Measurements from ENCODE around the gene MARS1.
A peak's percentile ranks its signal among the peaks of the same experiment; 100 is the strongest.

The MARS1 gene

GRCh38 chr12:57454566-57455373, 33.1 kb upstream of the MARS1 start, which contains the start of gene INHBE:
Gene INHBE (plus strand): TSS chr12:57455307. CDS start chr12:57455537, 230 bp downstream.
- Histone ChIP-seq H3K4me3 (ENCODE audit: low read depth, low read length) (no peak within 1 kb of the TSS), H3K9me3 (ENCODE audit: control insufficient read depth, insufficient read depth, low read depth, low read length) (no peaks in the 10 kb centered on the region), H3K4me1 (ENCODE audit: control insufficient read depth, insufficient read depth, low read length) (peaks cover 7% of the 10 kb centered on the region; the same call in 1 of the 2 replicates), H3K27ac (ENCODE audit: extremely low read depth, low read depth, low read length) (peak within 1 kb of the TSS; percentile 74; the same call in 1 of the 2 replicates), H3K36me3 (ENCODE audit: control insufficient read depth in 2 of 2, insufficient read depth in 1 of 2, low read length in 2 of 2) (no peaks in the 10 kb centered on the region)
- POLR2A ChIA-PET = interaction anchor here (0.6 to 1.4 kb wide), 8 partner anchors 12 to 225 kb away, joined by 3 to 10 read pairs (median 4); partner anchors contain the start of gene SHMT2
- CTCF ChIA-PET = interaction anchor here (0.6 to 9.7 kb wide), 32 partner anchors 7 to 305 kb away, joined by 3 to 219 read pairs (median 6); partner anchors contain the start of genes INHBC and NXPH4
- no peak for TF ChIP-seq ZNF223 (tag by site-specific recombination; IDR thresholded peaks at IDR 0.05)
- no peak for TF ChIP-seq ZNF837 (tag by site-specific recombination; IDR thresholded peaks at IDR 0.05)
- no peak for TF ChIP-seq ZBTB1 (tag by site-specific recombination; IDR thresholded peaks at IDR 0.05)
- no peak for TF ChIP-seq ZNF239 (tag by site-specific recombination; IDR thresholded peaks at IDR 0.05)
- no peak for TF ChIP-seq SCRT1 (tag by site-specific recombination; IDR thresholded peaks at IDR 0.05; ENCODE audit: borderline replicate concordance)
- no peak for TF ChIP-seq ZNF521 (tag by site-specific recombination; IDR thresholded peaks at IDR 0.05)
- TF ChIP-seq ZNF211 (tag by site-specific recombination; IDR thresholded peaks at IDR 0.05; ENCODE audit: low read depth) = no peak
- TF ChIP-seq ZNF776 (tag by site-specific recombination; IDR thresholded peaks at IDR 0.05; ENCODE audit: borderline replicate concordance) = no peak
- TF ChIP-seq ZNF629 (tag by site-specific recombination; IDR thresholded peaks at IDR 0.05) = peak; percentile 17; the same call in 1 of the 2 replicates
- TF ChIP-seq ZFHX2 (tag by site-specific recombination; conservative IDR thresholded peaks at IDR 0.05) = peak; percentile 62
- TF ChIP-seq, protein P1, sequence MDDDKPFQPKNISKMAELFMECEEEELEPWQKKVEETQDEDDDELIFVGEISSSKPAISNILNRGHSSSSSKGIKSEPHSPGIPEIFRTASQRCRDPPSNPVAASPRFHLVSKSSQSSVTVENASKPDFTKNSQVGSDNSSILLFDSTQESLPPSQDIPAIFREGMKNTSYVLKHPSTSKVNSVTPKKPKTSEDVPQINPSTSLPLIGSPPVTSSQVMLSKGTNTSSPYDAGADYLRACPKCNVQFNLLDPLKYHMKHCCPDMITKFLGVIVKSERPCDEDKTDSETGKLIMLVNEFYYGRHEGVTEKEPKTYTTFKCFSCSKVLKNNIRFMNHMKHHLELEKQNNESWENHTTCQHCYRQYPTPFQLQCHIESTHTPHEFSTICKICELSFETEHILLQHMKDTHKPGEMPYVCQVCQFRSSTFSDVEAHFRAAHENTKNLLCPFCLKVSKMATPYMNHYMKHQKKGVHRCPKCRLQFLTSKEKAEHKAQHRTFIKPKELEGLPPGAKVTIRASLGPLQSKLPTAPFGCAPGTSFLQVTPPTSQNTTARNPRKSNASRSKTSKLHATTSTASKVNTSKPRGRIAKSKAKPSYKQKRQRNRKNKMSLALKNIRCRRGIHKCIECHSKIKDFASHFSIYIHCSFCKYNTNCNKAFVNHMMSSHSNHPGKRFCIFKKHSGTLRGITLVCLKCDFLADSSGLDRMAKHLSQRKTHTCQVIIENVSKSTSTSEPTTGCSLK (tag by site-specific recombination; IDR thresholded peaks at IDR 0.05) = no peak
- no peak for TF ChIP-seq ZNF560 (tag by site-specific recombination; IDR thresholded peaks at IDR 0.05; ENCODE audit: borderline replicate concordance)
- peak; percentile 100 for TF ChIP-seq PATZ1 (tag by site-specific recombination; IDR thresholded peaks at IDR 0.05)
- TF ChIP-seq ZNF248 (tag by site-specific recombination; IDR thresholded peaks at IDR 0.05) = no peak
- TF ChIP-seq ZNF571 (tag by site-specific recombination; IDR thresholded peaks at IDR 0.05) = no peak
- no peak for TF ChIP-seq SETDB1 (IDR thresholded peaks at IDR 0.05; ENCODE audit: insufficient read length, low read length)
- 0 out of 2 replicates have a peak, but pooled peaks have one; percentile 10 for TF ChIP-seq FEZF1 (tag by site-specific recombination; IDR thresholded peaks at IDR 0.05)
- no peak for TF ChIP-seq ZNF16 (tag by site-specific recombination; IDR thresholded peaks at IDR 0.05; ENCODE audit: low read depth)
- TF ChIP-seq ZBTB20 (tag by site-specific recombination; IDR thresholded peaks at IDR 0.05) = peak; percentile 35; the same call in 1 of the 2 replicates
- TF ChIP-seq ZNF350 (tag by site-specific recombination; IDR thresholded peaks at IDR 0.05) = no peak
- no peak for TF ChIP-seq ZNF558 (tag by site-specific recombination; IDR thresholded peaks at IDR 0.05)
- TF ChIP-seq ZNF660 (tag by site-specific recombination; IDR thresholded peaks at IDR 0.05) = peak; percentile 73
- TF ChIP-seq, protein P2, sequence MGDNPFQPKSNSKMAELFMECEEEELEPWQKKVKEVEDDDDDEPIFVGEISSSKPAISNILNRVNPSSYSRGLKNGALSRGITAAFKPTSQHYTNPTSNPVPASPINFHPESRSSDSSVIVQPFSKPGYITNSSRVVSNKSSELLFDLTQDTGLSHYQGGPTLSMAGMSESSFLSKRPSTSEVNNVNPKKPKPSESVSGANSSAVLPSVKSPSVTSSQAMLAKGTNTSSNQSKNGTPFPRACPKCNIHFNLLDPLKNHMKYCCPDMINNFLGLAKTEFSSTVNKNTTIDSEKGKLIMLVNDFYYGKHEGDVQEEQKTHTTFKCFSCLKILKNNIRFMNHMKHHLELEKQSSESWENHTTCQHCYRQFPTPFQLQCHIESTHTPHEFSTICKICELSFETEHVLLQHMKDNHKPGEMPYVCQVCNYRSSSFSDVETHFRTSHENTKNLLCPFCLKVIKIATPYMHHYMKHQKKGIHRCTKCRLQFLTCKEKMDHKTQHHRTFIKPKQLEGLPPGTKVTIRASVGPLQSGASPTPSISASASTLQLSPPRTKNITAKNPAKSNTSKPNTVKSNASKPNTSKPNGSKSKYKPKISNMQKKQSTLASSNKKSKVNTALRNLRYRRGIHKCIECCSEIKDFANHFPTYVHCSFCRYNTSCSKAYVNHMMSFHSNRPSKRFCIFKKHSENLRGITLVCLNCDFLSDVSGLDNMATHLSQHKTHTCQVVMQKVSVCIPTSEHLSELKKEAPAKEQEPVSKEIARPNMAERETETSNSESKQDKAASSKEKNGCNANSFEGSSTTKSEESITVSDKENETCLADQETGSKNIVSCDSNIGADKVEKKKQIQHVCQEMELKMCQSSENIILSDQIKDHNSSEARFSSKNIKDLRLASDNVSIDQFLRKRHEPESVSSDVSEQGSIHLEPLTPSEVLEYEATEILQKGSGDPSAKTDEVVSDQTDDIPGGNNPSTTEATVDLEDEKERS (tag by site-specific recombination; IDR thresholded peaks at IDR 0.05) = no peak
- TF ChIP-seq, protein P3, sequence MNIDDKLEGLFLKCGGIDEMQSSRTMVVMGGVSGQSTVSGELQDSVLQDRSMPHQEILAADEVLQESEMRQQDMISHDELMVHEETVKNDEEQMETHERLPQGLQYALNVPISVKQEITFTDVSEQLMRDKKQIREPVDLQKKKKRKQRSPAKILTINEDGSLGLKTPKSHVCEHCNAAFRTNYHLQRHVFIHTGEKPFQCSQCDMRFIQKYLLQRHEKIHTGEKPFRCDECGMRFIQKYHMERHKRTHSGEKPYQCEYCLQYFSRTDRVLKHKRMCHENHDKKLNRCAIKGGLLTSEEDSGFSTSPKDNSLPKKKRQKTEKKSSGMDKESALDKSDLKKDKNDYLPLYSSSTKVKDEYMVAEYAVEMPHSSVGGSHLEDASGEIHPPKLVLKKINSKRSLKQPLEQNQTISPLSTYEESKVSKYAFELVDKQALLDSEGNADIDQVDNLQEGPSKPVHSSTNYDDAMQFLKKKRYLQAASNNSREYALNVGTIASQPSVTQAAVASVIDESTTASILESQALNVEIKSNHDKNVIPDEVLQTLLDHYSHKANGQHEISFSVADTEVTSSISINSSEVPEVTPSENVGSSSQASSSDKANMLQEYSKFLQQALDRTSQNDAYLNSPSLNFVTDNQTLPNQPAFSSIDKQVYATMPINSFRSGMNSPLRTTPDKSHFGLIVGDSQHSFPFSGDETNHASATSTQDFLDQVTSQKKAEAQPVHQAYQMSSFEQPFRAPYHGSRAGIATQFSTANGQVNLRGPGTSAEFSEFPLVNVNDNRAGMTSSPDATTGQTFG (tag by site-specific recombination; IDR thresholded peaks at IDR 0.05; ENCODE audit: borderline replicate concordance) = no peak
- no peak for TF ChIP-seq SCRT2 (tag by site-specific recombination; IDR thresholded peaks at IDR 0.05)
- TF ChIP-seq BCL6B (tag by site-specific recombination; IDR thresholded peaks at IDR 0.05) = no peak
